Ascending aorta (tissue), 2 donors: ENCODE measurements around the gene GCH1. TPM values are rescaled to one million over a fixed set of nuclear protein-coding genes. Genes with fewer than 3 reads are reported as not detected.

ENCODE experiments used
- DNase-seq, 2 donors: peaks; one replicate each; pipeline ENCODE4 v3.0.0-alpha.2; 2019; ENCODE audit warnings: low spot score in 2 of 2
- H3K27ac ChIP-seq, 2 donors: fragments of 200-600 bp; sonication (generic); one replicate each; pipeline ENCODE4 v1.5.1; 2016 to 2017; ENCODE audit warnings: mild to moderate bottlenecking in 1 of 2
- H3K27me3 ChIP-seq: fragments of 200-600 bp; sonication (generic); one replicate; pipeline ENCODE4 v1.5.1; 2017
- H3K36me3 ChIP-seq, 2 donors: fragments of 200-600 bp; sonication (generic); one replicate each; pipeline ENCODE4 v1.5.1; 2016
- H3K4me1 ChIP-seq, 2 donors: fragments of 200-600 bp; sonication (generic); one replicate each; pipeline ENCODE4 v1.5.1; 2016 to 2017; ENCODE audit warnings: mild to moderate bottlenecking in 1 of 2
- H3K4me3 ChIP-seq, 2 donors: fragments of 200-600 bp; sonication (generic); one replicate each; pipeline ENCODE4 v1.5.1; 2016 to 2017; ENCODE audit warnings: mild to moderate bottlenecking in 1 of 2
- H3K9me3 ChIP-seq, 2 donors: fragments of 200-600 bp; sonication (generic); one replicate each; pipeline ENCODE4 v1.5.1; 2016
- intact Hi-C: fragments of 100-400 bp; cut with DNase I; formaldehyde crosslinking; loops from one replicate; pipeline ENCODE4 v1.15.1; 2023
- total RNA-seq: library from RNA; depleted of rRNA; stranded (reverse); fragments of >200 nt; gene quantifications from one replicate; pipeline ENCODE4 v1.1.0, GENCODE V29; 2016
- TF ChIP-seq, protein P1 (sequence below), 3 experiments: fragments of 200-600 bp in 2 of 3; fragments of 450-650 bp in 1 of 3; sonication (generic) in 2 of 3; IDR thresholded peaks; one replicate each; pipeline ENCODE4 v1.5.1; 2016 to 2019; ENCODE audit warnings: antibody characterized with exemption in 3 of 3, mild to moderate bottlenecking in 1 of 3, moderate library complexity in 1 of 3

The GCH1 gene
- total RNA-seq, 1 donor from 2014 or later, result 3.2 TPM

DNA sequence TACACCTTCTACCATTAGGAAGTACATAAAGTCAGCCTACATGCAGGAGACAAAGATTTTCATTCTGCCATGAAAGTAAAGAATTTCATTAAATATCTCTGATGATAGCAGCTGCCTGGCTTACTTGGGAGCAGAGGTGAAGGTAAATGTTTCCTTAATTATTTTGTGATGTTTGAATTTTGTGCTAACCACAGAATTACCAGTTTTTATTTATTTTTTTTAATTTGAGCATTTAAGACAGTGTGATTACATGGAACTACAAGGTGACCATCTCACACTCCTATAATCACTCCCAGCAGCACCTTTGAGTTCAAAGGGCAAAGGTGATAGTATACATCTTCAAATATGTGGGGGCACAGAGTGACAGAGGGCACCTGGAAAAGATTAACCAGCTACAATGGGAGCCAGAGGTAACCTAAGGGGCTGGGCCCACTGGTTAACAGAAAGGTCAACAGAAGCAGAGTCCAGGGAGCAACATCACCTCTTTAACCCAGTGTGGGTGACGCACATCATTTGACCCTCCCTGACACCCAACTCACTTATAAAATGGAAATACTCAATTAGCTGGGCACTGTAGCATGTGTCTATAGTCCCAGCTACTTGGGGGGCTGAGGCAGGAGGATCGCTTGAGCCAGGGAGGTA lies 65.0 kb downstream of the GCH1 start:
- Histone ChIP-seq H3K27ac (no peak overlapping the region), H3K9me3 (no peaks in the 10 kb centered on the region), H3K27me3 (no peaks in the 10 kb centered on the region), H3K36me3 (no peaks in the 10 kb centered on the region), H3K4me1 (peaks cover 0 to 10% of the 10 kb centered on the region in 2 donors), H3K4me3 (no peak overlapping the region)
- DNase-seq, result no peak
- TF ChIP-seq, protein P1, sequence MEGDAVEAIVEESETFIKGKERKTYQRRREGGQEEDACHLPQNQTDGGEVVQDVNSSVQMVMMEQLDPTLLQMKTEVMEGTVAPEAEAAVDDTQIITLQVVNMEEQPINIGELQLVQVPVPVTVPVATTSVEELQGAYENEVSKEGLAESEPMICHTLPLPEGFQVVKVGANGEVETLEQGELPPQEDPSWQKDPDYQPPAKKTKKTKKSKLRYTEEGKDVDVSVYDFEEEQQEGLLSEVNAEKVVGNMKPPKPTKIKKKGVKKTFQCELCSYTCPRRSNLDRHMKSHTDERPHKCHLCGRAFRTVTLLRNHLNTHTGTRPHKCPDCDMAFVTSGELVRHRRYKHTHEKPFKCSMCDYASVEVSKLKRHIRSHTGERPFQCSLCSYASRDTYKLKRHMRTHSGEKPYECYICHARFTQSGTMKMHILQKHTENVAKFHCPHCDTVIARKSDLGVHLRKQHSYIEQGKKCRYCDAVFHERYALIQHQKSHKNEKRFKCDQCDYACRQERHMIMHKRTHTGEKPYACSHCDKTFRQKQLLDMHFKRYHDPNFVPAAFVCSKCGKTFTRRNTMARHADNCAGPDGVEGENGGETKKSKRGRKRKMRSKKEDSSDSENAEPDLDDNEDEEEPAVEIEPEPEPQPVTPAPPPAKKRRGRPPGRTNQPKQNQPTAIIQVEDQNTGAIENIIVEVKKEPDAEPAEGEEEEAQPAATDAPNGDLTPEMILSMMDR (IDR thresholded peaks at IDR 0.05), result no peak
- intact Hi-C loops, result no loop called here

DNA sequence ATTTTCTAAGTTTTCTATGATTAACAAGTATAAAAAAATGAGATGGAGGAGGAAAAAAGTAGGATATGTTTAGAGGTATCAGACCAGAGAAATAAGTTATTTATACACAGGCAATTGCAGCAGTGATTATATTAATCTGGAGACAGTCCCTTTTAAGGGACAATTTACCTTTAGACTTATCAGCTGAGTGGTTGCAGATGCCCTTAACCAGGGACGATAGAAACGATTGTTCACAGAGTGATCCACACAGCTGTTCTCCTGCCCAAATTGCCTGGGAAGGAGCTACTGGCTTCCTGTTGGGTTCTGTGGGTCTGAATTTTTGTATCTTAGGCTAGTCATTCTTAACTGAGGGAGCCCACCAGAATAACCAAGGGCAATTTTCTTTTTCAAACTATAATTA lies 66.4 kb downstream of the GCH1 start:
- no peaks in the 10 kb centered on the region for H3K9me3 ChIP-seq
- no peak for DNase-seq
- no peak overlapping the region for H3K4me3 ChIP-seq
- no peak overlapping the region for H3K27ac ChIP-seq
- peaks cover 0 to 8% of the 10 kb centered on the region in 2 donors for H3K4me1 ChIP-seq
- intact Hi-C loops, result no loop called here
- no peaks in the 10 kb centered on the region for H3K36me3 ChIP-seq
- H3K27me3 ChIP-seq, result no peaks in the 10 kb centered on the region
- TF ChIP-seq, protein P1 (IDR thresholded peaks at IDR 0.05), result no peak

DNA sequence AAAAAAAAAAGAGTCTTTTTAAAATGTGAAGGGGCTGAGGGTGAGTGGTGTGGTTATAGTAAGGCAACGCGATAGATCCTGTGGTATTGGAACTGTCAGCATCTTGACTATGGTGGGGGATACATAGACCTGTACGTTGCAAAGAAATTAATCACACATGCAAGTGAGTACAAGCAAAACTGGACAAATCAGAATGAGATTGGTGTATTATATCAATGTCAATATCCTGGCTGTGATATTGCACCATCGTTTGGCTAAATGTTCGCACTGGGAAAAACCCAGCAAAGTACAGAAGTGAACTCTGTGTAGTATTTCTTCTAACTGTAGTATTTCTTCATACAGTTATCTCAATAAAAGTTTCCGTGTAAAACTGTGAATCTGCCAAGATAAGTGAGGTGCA lies 67.9 kb downstream of the GCH1 start:
- Histone ChIP-seq H3K27me3 (no peaks in the 10 kb centered on the region), H3K4me1 (peaks cover 0 to under 1% of the 10 kb centered on the region in 2 donors), H3K9me3 (peaks cover 0 to 4% of the 10 kb centered on the region in 2 donors), H3K4me3 (no peak overlapping the region), H3K36me3 (no peaks in the 10 kb centered on the region), H3K27ac (no peak overlapping the region)
- TF ChIP-seq, protein P1 (IDR thresholded peaks at IDR 0.05), result no peak
- DNase-seq, result no peak
- intact Hi-C loops, result no loop called here

DNA sequence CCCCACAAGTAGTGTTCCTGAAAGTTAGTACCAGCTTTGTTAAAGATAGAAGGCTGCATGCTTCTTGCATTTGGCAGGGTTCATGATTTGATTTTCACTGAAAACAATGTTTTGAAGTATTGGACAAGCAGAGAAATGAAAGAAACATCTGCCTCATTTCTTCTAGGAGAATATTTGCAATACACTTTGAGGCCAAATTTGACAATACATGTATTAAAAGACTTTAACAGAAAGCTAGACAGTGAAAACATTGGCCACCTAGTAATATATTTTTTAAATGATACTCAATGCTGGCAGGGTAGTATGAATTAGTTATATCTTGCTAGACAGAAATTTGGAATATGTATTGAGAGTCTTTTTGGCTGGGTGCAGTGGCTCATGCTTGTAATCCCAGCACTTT lies 68.5 kb downstream of the GCH1 start:
- Histone ChIP-seq H3K4me3 (no peak overlapping the region), H3K27ac (no peak overlapping the region), H3K9me3 (peaks cover 0 to 4% of the 10 kb centered on the region in 2 donors), H3K27me3 (no peaks in the 10 kb centered on the region), H3K4me1 (no peaks in the 10 kb centered on the region), H3K36me3 (no peaks in the 10 kb centered on the region)
- DNase-seq, result no peak
- intact Hi-C loops, result no loop called here
- TF ChIP-seq, protein P1 (IDR thresholded peaks at IDR 0.05), result no peak

DNA sequence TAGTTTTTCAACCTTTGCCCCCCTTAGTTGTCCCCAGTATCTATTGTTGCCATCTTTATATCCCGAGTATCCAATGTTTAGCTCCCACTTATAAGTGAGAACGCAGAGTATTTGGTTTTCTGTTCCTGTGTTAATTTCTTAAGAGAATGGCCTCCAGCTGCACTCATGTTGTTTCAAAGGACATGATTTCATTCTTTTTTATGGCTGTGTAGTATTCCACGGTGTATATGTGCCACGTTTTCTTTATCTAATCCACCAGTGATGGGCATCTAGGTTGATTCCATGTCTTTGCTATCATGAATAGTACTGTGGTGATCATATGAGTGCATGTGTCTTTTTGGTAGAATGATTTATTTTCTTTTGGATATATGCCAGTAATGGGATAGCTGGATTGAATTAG lies 72.0 kb downstream of the GCH1 start:
- no peaks in the 10 kb centered on the region for H3K4me1 ChIP-seq
- DNase-seq, result no peak
- no peaks in the 10 kb centered on the region for H3K36me3 ChIP-seq
- H3K4me3 ChIP-seq, result no peak overlapping the region
- no peaks in the 10 kb centered on the region for H3K27me3 ChIP-seq
- peaks cover 0 to 4% of the 10 kb centered on the region in 2 donors for H3K9me3 ChIP-seq
- intact Hi-C loops, result no loop called here
- H3K27ac ChIP-seq, result no peak overlapping the region
- TF ChIP-seq, protein P1 (IDR thresholded peaks at IDR 0.05), result no peak
